CD4-positive, alpha-beta T cell treated with Interleukin-4 for 1 hour (primary cell): Measurements from ENCODE around the gene GNG8.
A peak's percentile ranks its signal among the peaks of the same experiment; 100 is the strongest.

ENCODE experiments used
- DNase-seq, 2 donors: peaks; one replicate each; pipeline ENCODE4 v3.0.0-alpha.2; 2020 to 2022

GNG8 gene

DNA sequence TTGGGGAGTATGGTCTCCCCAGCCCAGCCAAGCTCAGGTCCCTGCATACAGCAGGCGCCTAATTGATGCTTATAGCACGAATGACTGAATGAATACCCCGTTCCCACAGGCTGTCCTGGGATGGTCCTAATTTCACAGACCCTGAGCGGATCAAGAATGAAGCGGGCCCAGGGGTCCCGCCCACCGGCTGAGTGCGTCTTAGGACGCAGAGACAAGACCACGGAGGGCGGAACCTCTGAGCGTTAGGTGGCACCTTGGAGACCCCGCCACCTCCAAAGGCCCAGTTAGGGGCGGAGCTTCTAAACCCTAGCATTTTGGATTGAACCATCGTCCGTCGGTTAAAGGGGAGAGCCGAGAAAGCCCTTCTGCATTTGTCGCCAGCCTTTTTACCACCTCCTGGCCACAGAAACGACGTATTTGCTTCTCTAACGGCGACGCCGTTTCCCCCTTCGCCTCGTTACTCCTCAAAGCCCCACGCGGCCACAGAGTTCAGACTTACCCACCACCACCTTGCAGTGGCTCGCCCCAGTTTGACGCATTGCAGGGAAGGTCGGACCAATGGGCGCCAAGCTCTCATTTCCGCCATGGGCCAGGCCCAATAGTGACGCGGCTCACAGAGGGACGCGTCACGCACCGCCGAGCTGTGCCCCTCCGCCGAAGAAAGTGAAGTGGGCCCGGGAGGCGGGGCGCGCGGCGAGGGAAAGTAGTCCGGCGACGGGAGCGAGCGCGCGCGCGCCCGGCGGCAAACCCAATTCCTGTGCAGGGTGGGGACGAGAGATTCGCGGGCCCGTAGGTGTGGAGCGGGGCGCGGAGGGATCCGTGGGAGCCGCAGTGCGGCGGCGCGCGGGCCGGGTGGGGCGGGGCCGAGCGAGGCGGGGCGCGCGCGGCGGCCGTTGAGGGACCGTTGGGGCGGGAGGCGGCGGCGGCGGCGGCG is 35.4 kb downstream of the GNG8 start:
- peak; percentile 95 to 98 for DNase-seq

DNA sequence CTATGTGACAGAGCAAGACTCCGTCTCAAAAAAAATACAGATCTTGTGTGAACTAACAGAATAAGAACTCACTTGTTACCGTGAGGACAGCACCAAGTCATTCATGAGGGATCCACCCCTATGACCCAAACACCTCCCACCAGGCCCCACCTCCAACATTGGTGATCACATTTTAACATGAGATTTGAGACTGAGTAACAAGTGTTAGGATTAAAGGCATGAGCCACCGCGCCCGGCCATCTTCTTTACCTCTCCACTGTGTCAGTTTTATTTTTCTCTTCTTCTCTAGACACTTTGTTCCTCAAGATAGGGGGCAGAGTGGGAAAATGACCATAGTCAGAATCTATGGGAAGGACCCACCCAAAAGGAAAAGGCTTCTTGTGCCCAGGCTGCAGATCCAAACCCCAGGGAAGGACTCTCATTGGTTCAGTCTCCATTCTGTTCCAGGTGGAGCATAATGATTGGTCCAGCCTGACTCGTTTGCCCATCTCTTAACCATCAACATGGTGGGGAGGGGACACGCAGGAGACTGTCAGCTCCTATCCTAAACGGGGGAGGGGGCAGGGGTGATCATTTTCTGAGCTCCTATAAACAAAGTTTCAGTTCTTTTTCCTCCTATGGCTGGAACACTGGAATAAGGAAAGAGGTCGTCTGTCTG is 36.2 kb downstream of the GNG8 start:
- no peak for DNase-seq

DNA sequence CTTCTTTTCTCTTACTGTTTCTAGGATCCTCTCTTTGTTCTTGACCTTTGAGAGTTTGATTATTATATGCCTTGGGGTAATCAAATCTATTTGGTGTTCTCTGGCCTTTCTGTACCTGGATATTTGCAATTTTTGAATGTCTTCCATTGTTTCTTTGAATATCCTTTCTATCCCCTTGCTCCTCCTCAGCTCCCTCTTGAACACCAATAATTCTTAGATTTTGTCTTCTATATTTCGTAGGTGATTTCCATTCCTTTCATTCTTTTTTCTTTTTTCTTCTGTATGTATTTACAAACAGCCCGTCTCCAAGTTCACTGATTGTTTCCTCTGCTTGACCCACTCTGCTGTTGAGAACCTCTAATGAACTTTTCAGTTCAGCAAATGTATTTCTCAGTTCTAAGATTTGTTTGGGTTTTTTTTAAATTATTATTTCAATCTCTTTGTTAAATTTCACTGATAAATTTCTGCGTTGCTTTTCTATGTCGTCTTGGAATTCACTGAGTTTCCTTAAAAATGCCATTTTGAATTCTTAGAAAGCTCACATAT is 37.6 kb downstream of the GNG8 start:
- DNase-seq: no peak

DNA sequence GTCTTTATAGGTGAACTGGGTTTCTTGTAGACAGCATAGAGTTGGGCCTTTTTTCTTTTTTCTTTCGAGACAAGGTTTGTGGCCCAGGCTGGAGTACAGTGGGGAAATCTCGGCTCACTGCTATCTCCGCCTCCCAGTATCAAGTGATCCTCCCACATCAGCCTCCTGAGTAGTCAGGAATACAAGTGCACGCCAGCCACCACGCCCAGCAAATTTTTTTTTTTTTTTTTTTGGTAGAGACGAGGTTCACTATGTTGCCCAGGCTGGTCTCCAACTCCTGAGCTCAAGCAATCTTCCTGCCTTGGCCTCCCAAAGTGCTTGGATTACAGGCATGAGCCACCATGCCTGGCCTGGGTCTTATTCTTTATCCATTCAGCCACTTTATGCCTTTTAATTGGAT is 40.0 kb downstream of the GNG8 start:
- DNase-seq: no peak

DNA sequence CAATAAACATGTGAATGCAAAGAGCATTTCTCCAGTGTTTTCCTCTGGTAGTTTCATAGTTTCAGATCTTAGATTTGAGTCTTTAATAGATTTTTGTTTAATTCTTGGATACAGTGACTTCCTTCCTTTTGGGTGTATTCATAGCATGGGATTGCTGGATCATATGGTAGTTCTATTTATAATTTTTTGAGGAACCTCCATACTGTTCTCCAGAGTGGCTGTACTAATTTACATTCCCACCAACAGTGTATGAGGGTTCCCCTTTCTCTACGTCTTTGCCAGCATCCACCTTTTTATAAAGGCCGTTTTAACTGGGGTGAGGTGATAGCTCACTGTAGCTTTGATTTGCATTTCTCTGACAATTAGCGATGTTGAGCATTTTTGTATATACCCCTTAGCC is 44.1 kb downstream of the GNG8 start:
- no peak for DNase-seq

DNA sequence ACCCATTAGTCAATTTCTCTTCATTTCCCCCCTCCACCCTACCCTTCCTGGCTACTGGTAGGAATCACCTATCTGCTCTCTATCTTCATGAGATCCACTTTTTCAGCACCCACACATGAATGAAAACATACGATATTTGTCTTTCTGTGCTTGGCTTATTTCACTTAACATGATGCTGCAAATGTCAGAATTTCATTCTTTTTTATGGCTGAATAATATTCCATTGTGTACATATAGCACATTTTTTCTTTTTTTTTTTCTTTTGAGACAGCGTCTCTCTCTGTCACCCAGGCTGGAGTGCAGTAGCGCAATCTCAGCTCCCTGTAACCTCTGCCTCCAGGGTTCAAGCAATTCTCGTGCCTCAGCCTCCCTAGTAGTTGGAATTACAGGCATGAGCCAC is 44.7 kb downstream of the GNG8 start:
- DNase-seq: no peak

DNA sequence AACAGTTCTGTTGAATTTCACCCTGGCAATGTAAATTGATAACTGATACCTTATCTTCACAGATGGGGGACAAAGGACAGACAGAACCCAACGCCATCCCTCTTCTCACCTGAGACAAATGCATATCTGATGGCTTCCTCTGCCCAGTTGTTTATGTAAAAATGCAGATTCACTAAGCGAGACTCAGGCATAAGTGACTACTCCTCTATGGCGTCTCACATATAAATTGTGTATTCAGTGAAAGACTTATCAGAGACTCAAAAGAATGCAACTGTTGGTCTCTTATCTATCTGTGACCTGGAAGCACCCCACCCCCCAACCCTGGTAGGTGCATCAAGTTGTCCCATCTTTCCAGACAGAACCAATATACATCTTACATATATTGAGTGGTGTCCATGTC is 48.1 kb downstream of the GNG8 start:
- DNase-seq: no peak

DNA sequence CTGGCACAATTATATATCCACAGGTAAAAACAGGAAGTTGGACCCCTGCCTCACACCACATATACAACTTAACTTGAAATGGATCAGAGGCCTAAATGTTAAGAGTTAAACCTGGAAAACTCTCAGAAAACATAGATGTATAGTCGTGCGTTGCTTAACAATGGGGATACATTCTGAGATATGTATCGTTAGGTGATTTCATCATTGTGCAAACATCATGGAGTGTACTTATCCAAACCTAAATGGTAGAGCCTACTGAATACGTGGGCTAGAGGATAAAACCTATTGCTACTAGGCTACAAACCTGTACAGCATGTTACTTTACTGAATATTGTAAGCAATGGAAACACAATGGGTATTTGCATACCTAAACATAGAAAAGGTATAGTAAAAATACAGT is 49.7 kb downstream of the GNG8 start:
- DNase-seq: no peak

DNA sequence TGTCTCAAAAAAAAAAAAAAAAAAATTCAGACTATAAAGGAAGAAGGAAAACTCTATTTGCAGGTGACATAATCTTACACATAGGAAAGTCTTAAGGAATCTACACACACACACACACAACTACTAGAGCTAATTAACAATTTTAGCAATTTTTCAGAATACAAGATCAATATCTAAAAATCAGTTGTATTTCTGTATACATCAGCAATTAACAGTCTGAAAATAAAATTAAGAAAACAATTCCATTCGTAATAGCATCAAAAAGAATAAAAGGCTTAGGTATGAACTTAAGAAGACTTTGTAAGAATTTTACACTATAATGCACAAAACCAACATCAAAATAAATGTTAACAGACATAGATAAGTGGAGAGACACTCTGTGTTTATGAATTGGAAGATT is 50.5 kb downstream of the GNG8 start:
- no peak for DNase-seq
